Measurements from ENCODE around the gene EBF3. TPM values are rescaled to one million over a fixed set of nuclear protein-coding genes. Genes with fewer than 3 reads are reported as not detected.

EBF3 gene
- total RNA-seq, 1 donor from 2014 or later: 1.2 TPM

DNA sequence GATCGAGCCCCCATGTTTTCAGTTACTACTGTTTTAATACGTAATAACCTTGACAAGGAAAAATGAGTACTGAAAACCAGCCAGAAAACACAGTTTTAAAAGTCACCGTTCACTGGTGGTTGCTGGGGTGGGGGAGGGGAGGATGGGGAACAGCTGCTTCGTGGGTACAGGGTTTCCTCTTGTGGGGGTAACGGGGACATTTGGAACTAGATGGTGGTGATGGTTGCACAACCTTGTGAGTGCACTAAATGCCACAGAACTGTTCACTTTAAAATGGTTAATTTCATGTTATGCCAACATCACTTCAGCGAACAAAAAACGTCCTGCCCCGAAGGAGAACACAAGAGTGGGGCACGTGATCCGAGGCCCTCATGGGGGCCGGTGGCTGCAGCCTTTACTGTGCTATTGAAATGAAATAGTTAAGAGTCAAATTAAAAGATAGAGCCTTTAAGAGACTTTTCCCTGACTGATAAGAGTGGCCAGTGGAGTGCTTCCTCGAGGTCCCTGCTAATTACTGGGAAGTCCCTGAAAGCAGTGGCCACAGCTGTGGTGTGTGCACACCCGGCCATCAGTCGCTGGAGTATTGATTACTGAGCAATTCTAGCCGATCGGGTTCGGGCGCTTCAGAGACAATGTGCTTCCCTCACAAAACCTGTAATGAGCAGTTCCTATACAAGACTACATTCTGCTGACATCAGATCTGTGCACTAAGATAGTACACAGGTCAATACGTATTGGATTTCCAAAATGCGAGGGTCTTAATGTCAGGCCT, 80.3 kb downstream of the EBF3 start:
- H3K4me3 Mint-ChIP-seq: no peak overlapping the region
- H3K4me1 Mint-ChIP-seq: peaks cover 8% of the 10 kb centered on the region
- no peaks in the 10 kb centered on the region for H3K36me3 Mint-ChIP-seq
- TF ChIP-seq, protein P1, sequence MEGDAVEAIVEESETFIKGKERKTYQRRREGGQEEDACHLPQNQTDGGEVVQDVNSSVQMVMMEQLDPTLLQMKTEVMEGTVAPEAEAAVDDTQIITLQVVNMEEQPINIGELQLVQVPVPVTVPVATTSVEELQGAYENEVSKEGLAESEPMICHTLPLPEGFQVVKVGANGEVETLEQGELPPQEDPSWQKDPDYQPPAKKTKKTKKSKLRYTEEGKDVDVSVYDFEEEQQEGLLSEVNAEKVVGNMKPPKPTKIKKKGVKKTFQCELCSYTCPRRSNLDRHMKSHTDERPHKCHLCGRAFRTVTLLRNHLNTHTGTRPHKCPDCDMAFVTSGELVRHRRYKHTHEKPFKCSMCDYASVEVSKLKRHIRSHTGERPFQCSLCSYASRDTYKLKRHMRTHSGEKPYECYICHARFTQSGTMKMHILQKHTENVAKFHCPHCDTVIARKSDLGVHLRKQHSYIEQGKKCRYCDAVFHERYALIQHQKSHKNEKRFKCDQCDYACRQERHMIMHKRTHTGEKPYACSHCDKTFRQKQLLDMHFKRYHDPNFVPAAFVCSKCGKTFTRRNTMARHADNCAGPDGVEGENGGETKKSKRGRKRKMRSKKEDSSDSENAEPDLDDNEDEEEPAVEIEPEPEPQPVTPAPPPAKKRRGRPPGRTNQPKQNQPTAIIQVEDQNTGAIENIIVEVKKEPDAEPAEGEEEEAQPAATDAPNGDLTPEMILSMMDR (IDR thresholded peaks at IDR 0.05; ENCODE audit: unreplicated experiment): no peak
- no peak for DNase-seq (ENCODE audit: low spot score in 2 of 2, unreplicated experiment in 2 of 2)
- H3K27me3 Mint-ChIP-seq (ENCODE audit: low read depth): peaks cover 34% of the 10 kb centered on the region
- no peaks in the 10 kb centered on the region for H3K9me3 Mint-ChIP-seq
- H3K27ac Mint-ChIP-seq: no peak overlapping the region

DNA sequence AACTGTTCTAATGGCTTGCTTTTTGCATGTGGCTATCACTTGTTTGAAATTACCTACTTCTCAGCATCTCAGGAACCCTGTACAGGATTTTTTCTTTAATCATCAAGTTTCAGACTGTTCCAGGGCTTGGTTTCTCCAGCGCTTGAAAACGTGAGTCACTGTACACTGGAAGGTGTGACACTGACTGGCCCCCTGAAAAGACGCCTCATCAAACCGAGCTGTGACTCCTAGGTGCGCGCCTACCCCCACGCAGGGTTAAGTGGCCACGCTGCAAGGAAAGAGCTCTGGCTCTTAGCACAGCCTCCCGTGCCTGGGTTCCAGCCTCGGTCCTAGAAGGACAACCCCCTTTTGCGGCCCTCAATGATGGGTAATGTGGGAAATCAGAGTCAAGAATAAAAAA, 81.0 kb downstream of the EBF3 start:
- H3K4me3 Mint-ChIP-seq: no peak overlapping the region
- H3K36me3 Mint-ChIP-seq: no peaks in the 10 kb centered on the region
- TF ChIP-seq, protein P1 (IDR thresholded peaks at IDR 0.05; ENCODE audit: unreplicated experiment): no peak
- DNase-seq (ENCODE audit: low spot score in 2 of 2, unreplicated experiment in 2 of 2): no peak
- H3K4me1 Mint-ChIP-seq: peaks cover 8% of the 10 kb centered on the region
- no peaks in the 10 kb centered on the region for H3K9me3 Mint-ChIP-seq
- H3K27me3 Mint-ChIP-seq (ENCODE audit: low read depth): peaks cover 34% of the 10 kb centered on the region
- no peak overlapping the region for H3K27ac Mint-ChIP-seq

DNA sequence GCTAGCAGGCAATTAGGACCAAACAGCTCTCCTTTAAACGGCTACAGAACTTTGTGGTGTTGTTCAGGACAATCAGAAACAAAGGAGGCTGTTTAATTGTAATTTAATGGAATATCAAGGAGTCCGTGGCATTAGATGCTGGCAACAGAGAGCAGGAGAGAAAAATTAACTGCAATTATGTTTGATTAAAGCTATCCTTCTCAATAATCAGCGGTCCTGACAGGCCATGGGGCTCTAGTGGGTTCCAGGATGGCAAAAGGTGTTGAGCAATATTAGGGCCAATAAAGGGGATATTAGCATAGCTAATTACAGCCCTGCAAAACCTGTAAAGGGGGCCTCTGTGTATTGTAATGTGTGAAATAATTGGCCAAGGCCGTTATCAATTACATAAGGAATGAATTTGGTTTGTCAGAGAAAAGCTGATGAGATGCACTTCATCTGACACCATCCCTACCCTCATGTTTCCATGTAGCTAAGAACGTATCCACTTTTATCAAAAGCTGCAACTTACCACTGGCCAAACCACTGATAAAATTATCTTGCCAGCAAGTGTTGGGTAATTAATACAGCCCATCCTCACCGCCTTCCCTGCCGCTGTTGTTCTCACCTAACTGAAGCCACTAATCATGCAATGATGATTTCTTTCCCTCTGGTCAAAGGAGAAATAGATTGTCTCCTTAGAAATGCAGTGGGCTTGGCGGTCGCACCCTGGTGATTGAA, 81.6 kb downstream of the EBF3 start:
- no peak for DNase-seq (ENCODE audit: low spot score in 2 of 2, unreplicated experiment in 2 of 2)
- peaks cover 8% of the 10 kb centered on the region for H3K4me1 Mint-ChIP-seq
- TF ChIP-seq, protein P1 (IDR thresholded peaks at IDR 0.05; ENCODE audit: unreplicated experiment): no peak
- H3K4me3 Mint-ChIP-seq: no peak overlapping the region
- H3K9me3 Mint-ChIP-seq: no peaks in the 10 kb centered on the region
- H3K36me3 Mint-ChIP-seq: no peaks in the 10 kb centered on the region
- H3K27me3 Mint-ChIP-seq (ENCODE audit: low read depth): peaks cover 36% of the 10 kb centered on the region
- H3K27ac Mint-ChIP-seq: no peak overlapping the region

DNA sequence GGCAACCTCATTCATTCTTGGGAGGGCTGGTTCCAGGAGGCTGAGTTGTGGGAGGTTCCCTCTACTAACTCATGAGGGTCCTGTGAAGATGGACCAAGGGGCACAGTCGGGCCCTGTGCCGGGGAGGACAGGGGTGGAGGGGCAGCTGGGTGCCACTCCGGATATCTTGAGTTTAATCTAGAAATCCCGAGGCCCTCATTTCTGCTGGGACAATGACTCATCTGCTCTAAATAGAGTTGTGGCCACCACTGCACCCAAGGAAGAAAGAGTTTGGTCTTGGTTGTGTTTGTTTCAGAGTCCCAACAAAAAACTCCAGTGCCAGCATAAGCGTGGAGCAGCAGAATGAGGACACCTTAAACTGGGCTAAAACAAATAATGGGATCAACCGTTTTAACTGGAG, 82.4 kb downstream of the EBF3 start:
- peaks cover 6% of the 10 kb centered on the region for H3K4me1 Mint-ChIP-seq
- H3K36me3 Mint-ChIP-seq: no peaks in the 10 kb centered on the region
- peaks cover 39% of the 10 kb centered on the region for H3K27me3 Mint-ChIP-seq (ENCODE audit: low read depth)
- no peak for DNase-seq (ENCODE audit: low spot score in 2 of 2, unreplicated experiment in 2 of 2)
- no peaks in the 10 kb centered on the region for H3K9me3 Mint-ChIP-seq
- no peak overlapping the region for H3K27ac Mint-ChIP-seq
- no peak overlapping the region for H3K4me3 Mint-ChIP-seq
- TF ChIP-seq, protein P1 (IDR thresholded peaks at IDR 0.05; ENCODE audit: unreplicated experiment): no peak

DNA sequence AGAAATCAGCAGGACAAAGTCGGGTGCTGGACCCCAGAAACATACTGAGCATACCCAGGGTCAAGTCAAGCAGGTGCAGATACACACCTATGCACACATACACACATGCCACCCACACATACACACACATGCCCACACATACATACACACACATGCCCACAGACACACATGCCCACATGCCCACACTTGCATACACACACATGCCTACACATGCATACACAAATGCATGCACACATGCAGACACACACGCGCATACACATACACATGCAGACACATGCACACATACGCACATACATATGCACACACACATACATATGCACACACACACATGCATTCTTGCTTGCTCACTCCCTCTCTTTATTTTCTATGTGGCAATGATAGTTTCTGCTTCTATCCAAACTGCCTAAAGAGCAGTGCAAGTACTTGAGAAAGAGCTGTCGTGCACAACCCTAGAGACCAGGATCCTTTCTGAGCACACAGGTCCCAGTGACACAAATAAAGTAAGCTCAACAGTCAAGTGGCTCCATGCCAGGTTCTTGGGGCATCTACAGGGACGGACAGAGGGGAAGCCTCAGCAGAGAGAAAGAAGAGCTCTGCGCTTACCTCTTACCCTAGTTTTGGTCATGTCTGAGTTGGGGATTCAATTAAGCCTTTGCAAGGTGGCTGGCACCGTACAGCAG, 83.7 kb downstream of the EBF3 start:
- peaks cover 39% of the 10 kb centered on the region for H3K27me3 Mint-ChIP-seq (ENCODE audit: low read depth)
- H3K4me3 Mint-ChIP-seq: no peak overlapping the region
- no peak for DNase-seq (ENCODE audit: low spot score in 2 of 2, unreplicated experiment in 2 of 2)

More for the DNA sequence above, 83.7 kb downstream of the EBF3 start:
- TF ChIP-seq, protein P1 (IDR thresholded peaks at IDR 0.05; ENCODE audit: unreplicated experiment): no peak
- peaks cover 2% of the 10 kb centered on the region for H3K4me1 Mint-ChIP-seq
- H3K36me3 Mint-ChIP-seq: no peaks in the 10 kb centered on the region
- no peak overlapping the region for H3K27ac Mint-ChIP-seq
- no peaks in the 10 kb centered on the region for H3K9me3 Mint-ChIP-seq
